Measurements from ENCODE around the gene KCNB1. TPM values are rescaled to one million over a fixed set of nuclear protein-coding genes. Genes with fewer than 3 reads are reported as not detected.

The KCNB1 gene
- total RNA-seq, 1 experiment from 2014 or later = 0.09 TPM

DNA sequence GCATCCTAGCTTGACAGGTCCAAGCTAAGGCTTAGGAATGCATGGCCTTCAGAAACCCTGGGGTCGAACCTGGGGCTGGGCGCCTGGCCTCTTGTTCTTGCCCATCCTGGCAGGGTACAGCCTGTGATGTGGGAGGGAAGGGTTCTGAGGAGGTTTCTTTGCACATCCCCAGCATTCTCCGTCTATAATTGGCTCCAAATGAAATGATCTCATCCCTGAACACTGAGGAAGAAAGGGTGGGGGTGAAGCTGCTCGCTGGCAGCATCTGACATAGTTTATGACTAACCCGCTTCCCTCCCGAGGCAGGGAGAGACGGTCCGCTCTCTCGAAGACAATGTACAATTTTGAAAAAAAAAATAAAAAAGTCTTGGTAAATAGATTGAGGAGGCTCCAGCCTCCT lies 137.5 kb downstream of the KCNB1 start:
- H3K9me3 Mint-ChIP-seq (ENCODE audit: unreplicated experiment) = no peaks in the 10 kb centered on the region
- ChIA-PET CTCF (interaction anchor here (0.6 kb wide), 1 partner anchor 11 kb away, joined by 3 read pairs; no protein-coding TSS in a partner anchor), POLR2A (no interaction called here)
- TF ChIP-seq CTCF (IDR thresholded peaks at IDR 0.05; ENCODE audit: insufficient read depth in 1 of 2, low read depth in 1 of 2, low read length in 1 of 2, severe bottlenecking in 1 of 2, unreplicated experiment in 1 of 2) = no peak
- intact Hi-C loops (cut with micrococcal nuclease; ENCODE audit: unreplicated experiment) = no loop called here
- no peaks in the 10 kb centered on the region for H3K36me3 ChIP-seq (ENCODE audit: control insufficient read depth, insufficient read depth, low read length)
- no peaks in the 10 kb centered on the region; the same call in 1 of the 2 replicates for H3K27me3 ChIP-seq (replicated peaks; ENCODE audit: control insufficient read depth, insufficient read depth, low read length)
- H3K4me1 Mint-ChIP-seq (ENCODE audit: low read depth, unreplicated experiment) = no peaks in the 10 kb centered on the region
- no peak overlapping the region for H3K4me3 Mint-ChIP-seq (ENCODE audit: unreplicated experiment)
- H3K4me1 ChIP-seq = peaks cover 7% of the 10 kb centered on the region
- H3K4me3 ChIP-seq (ENCODE audit: low read depth, low read length) = no peak overlapping the region
- H3K9me3 ChIP-seq = no peaks in the 10 kb centered on the region
- DNase-seq = no peak
- H3K27ac Mint-ChIP-seq (ENCODE audit: unreplicated experiment) = no peak overlapping the region
- no peaks in the 10 kb centered on the region for H3K36me3 Mint-ChIP-seq (ENCODE audit: insufficient read depth, unreplicated experiment)
- BruUV-seq (replicated peaks) = no TSS peak
- H3K27me3 Mint-ChIP-seq (ENCODE audit: insufficient read depth, unreplicated experiment) = peaks cover 18% of the 10 kb centered on the region

DNA sequence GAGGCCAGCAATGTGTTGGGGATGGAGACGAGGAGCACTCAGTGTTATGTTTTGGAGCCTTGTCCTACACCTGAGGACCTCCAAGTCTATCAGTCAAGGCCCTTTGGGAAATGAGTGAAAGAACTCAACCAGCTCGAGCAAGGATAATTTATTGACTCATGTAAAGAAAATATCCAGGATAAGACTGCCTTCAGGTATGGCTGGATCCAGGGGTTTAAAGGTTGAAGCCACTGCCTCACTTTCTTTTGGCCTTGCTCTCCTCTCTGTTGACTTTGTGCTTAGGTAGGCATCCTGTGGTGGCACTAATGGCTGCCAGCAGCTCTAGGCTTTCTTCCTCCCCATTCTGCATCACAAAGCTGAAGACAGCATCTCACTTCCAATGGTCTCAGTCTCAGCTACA lies 138.3 kb downstream of the KCNB1 start:
- no peaks in the 10 kb centered on the region for H3K9me3 Mint-ChIP-seq (ENCODE audit: unreplicated experiment)
- BruUV-seq (replicated peaks) = no TSS peak
- H3K4me1 Mint-ChIP-seq (ENCODE audit: low read depth, unreplicated experiment) = no peaks in the 10 kb centered on the region
- ChIA-PET POLR2A (no interaction called here), CTCF (interaction anchor here (0.6 to 1.8 kb wide), 4 partner anchors 9 to 140 kb away, joined by 3 to 10 read pairs (median 4); no protein-coding TSS in a partner anchor)
- no peak for DNase-seq
- Histone ChIP-seq H3K4me1 (peaks cover 7% of the 10 kb centered on the region), H3K27me3 (replicated peaks; ENCODE audit: control insufficient read depth, insufficient read depth, low read length) (no peaks in the 10 kb centered on the region; the same call in 1 of the 2 replicates), H3K4me3 (ENCODE audit: low read depth, low read length) (no peak overlapping the region), H3K9me3 (no peaks in the 10 kb centered on the region), H3K36me3 (ENCODE audit: control insufficient read depth, insufficient read depth, low read length) (no peaks in the 10 kb centered on the region)
- intact Hi-C loops (cut with micrococcal nuclease; ENCODE audit: unreplicated experiment) = no loop called here
- no peak for TF ChIP-seq CTCF (IDR thresholded peaks at IDR 0.05; ENCODE audit: insufficient read depth in 1 of 2, low read depth in 1 of 2, low read length in 1 of 2, severe bottlenecking in 1 of 2, unreplicated experiment in 1 of 2)
- H3K27ac Mint-ChIP-seq (ENCODE audit: unreplicated experiment) = no peak overlapping the region
- H3K27me3 Mint-ChIP-seq (ENCODE audit: insufficient read depth, unreplicated experiment) = peaks cover 18% of the 10 kb centered on the region
- H3K4me3 Mint-ChIP-seq (ENCODE audit: unreplicated experiment) = no peak overlapping the region
- H3K36me3 Mint-ChIP-seq (ENCODE audit: insufficient read depth, unreplicated experiment) = no peaks in the 10 kb centered on the region

GRCh38 chr20:49343246-49343645 lies 139.2 kb downstream of the KCNB1 start:
- Histone ChIP-seq H3K36me3 (ENCODE audit: control insufficient read depth, insufficient read depth, low read length) (no peaks in the 10 kb centered on the region), H3K27me3 (replicated peaks; ENCODE audit: control insufficient read depth, insufficient read depth, low read length) (no peaks in the 10 kb centered on the region; the same call in 1 of the 2 replicates), H3K4me3 (ENCODE audit: low read depth, low read length) (no peak overlapping the region), H3K4me1 (peaks cover 7% of the 10 kb centered on the region), H3K9me3 (no peaks in the 10 kb centered on the region)
- intact Hi-C loops (cut with micrococcal nuclease; ENCODE audit: unreplicated experiment) = no loop called here
- Mint-ChIP-seq H3K4me3 (ENCODE audit: unreplicated experiment) (no peak overlapping the region), H3K27me3 (ENCODE audit: insufficient read depth, unreplicated experiment) (peaks cover 16% of the 10 kb centered on the region), H3K4me1 (ENCODE audit: low read depth, unreplicated experiment) (no peaks in the 10 kb centered on the region), H3K36me3 (ENCODE audit: insufficient read depth, unreplicated experiment) (no peaks in the 10 kb centered on the region), H3K27ac (ENCODE audit: unreplicated experiment) (no peak overlapping the region), H3K9me3 (ENCODE audit: unreplicated experiment) (no peaks in the 10 kb centered on the region)
- POLR2A ChIA-PET = no interaction called here
- no TSS peak for BruUV-seq (replicated peaks)
- no peak for DNase-seq
- CTCF ChIA-PET = interaction anchor here (0.6 to 1.8 kb wide), 8 partner anchors 8 to 163 kb away, joined by 3 to 10 read pairs (median 3); no protein-coding TSS in a partner anchor
- TF ChIP-seq CTCF (IDR thresholded peaks at IDR 0.05; ENCODE audit: insufficient read depth in 1 of 2, low read depth in 1 of 2, low read length in 1 of 2, severe bottlenecking in 1 of 2, unreplicated experiment in 1 of 2) = no peak

Data from Caco-2 (cell line).